Colonic mucosa (tissue), 4 donors: ENCODE results near the gene LBR. TPM values are rescaled to one million over a fixed set of nuclear protein-coding genes. Genes with fewer than 3 reads are reported as not detected.

Source experiments
- DNase-seq: peaks from one replicate; pipeline ENCODE4 v3.0.0-alpha.2; 2020
- H3K27ac ChIP-seq: fragments of 200-600 bp; one replicate; pipeline ENCODE4 v1.8.0; 2021
- H3K27me3 ChIP-seq: fragments of 200-600 bp; one replicate; pipeline ENCODE4 v1.8.0; 2021
- H3K36me3 ChIP-seq: fragments of 200-600 bp; one replicate; pipeline ENCODE4 v1.8.0; 2021
- H3K4me1 ChIP-seq: fragments of 200-600 bp; one replicate; pipeline ENCODE4 v1.8.0; 2021; ENCODE audit warnings: mild to moderate bottlenecking
- H3K4me3 ChIP-seq: fragments of 200-600 bp; one replicate; pipeline ENCODE4 v1.8.0; 2021
- H3K9ac ChIP-seq, 2 donors: one replicate each; pipeline ENCODE4 v1.7.0; 2013; ENCODE audit warnings: control low read depth in 2 of 2, low read depth in 2 of 2, low read length in 2 of 2
- H3K9me3 ChIP-seq: fragments of 200-600 bp; one replicate; pipeline ENCODE4 v1.8.0; 2021
- intact Hi-C: fragments of 100-400 bp; cut with DNase I; formaldehyde crosslinking; loops from one replicate; pipeline ENCODE4 v1.14.1; 2022
- total RNA-seq, 2 donors: library from RNA; stranded (reverse); fragmentation: NEBNext Ultra II Directional in 1 of 2; extraction: Animal tissue kit (Norgen Biotek cat#: 25700) in 1 of 2; gene quantifications; one replicate each; pipeline ENCODE4 v1.2.1, GENCODE V29; 2021
- TF ChIP-seq, protein P1 (sequence below): fragments of 200-600 bp; IDR thresholded peaks from one replicate; pipeline ENCODE4 v1.8.0; 2022; ENCODE audit warnings: antibody characterized with exemption, mild to moderate bottlenecking
- donor health status: healthy.
- donor health status: DM: no; HTN: no; CAD: no.
- donor health status: DM: no; HTN: no; CAD: no.

The LBR gene
- total RNA-seq, 2 donors from 2014 or later = 111 to 147 TPM

DNA sequence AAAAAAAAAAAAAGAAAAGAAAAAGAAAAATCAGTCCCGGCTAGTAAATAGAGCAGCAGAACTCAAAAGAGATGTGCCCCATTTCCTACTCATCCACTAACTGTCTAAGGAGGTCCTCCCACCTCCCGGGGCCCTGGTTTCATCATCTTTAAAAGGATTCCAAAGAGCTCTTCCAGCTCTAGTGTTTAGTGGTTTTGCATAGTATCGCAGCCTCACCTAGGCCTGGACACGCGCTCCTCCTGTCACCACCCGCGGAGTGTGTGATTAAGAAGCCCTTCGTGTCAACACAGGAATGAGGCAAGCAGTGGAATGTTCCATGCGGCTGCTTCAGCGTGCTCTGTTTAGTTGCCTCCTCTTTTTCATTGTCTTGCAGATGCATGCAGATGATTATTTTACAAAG is 49.0 kb downstream of the LBR start:
- no peak overlapping the region for H3K4me3 ChIP-seq
- no peak overlapping the region for H3K9ac ChIP-seq
- no peaks in the 10 kb centered on the region for H3K4me1 ChIP-seq
- intact Hi-C loops = no loop called here
- DNase-seq = no peak
- H3K27ac ChIP-seq = no peak overlapping the region
- no peaks in the 10 kb centered on the region for H3K36me3 ChIP-seq
- TF ChIP-seq, protein P1, sequence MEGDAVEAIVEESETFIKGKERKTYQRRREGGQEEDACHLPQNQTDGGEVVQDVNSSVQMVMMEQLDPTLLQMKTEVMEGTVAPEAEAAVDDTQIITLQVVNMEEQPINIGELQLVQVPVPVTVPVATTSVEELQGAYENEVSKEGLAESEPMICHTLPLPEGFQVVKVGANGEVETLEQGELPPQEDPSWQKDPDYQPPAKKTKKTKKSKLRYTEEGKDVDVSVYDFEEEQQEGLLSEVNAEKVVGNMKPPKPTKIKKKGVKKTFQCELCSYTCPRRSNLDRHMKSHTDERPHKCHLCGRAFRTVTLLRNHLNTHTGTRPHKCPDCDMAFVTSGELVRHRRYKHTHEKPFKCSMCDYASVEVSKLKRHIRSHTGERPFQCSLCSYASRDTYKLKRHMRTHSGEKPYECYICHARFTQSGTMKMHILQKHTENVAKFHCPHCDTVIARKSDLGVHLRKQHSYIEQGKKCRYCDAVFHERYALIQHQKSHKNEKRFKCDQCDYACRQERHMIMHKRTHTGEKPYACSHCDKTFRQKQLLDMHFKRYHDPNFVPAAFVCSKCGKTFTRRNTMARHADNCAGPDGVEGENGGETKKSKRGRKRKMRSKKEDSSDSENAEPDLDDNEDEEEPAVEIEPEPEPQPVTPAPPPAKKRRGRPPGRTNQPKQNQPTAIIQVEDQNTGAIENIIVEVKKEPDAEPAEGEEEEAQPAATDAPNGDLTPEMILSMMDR = no peak
- H3K9me3 ChIP-seq = no peaks in the 10 kb centered on the region
- H3K27me3 ChIP-seq = no peaks in the 10 kb centered on the region

GRCh38 chr1:225374996-225375395 is 52.8 kb downstream of the LBR start:
- Histone ChIP-seq H3K4me1 (no peaks in the 10 kb centered on the region), H3K9me3 (no peaks in the 10 kb centered on the region), H3K36me3 (no peaks in the 10 kb centered on the region), H3K9ac (no peak overlapping the region), H3K4me3 (no peak overlapping the region), H3K27me3 (no peaks in the 10 kb centered on the region), H3K27ac (no peak overlapping the region)
- intact Hi-C loops = no loop called here
- no peak for DNase-seq
- TF ChIP-seq, protein P1 = no peak

DNA sequence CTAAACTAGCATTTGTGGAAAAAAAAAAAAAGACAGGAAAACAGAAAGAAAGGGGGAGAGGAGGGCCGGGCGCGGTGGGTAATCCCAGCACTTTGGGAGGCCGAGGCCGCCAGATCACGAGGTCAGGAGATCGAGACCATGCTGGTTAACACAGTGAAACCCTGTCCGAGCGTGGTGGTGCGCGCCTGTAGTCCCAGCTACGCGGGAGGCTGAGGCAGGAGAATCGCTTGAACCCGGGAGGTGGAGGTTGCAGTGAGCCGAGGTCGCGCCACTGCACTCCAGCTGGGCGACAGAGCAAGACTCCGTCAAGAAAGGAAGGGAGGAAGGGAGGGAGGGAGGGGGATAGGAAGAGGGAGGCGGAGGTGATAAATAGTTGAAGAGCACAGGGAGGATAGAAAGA is 54.7 kb downstream of the LBR start:
- H3K4me1 ChIP-seq = no peaks in the 10 kb centered on the region
- H3K27me3 ChIP-seq = no peaks in the 10 kb centered on the region
- TF ChIP-seq, protein P1 = no peak
- H3K9me3 ChIP-seq = no peaks in the 10 kb centered on the region
- H3K4me3 ChIP-seq = no peak overlapping the region
- intact Hi-C loops = no loop called here
- no peak overlapping the region for H3K9ac ChIP-seq
- H3K36me3 ChIP-seq = no peaks in the 10 kb centered on the region
- no peak for DNase-seq
- H3K27ac ChIP-seq = no peak overlapping the region

GRCh38 chr1:225371366-225372010 is 56.4 kb downstream of the LBR start:
- Histone ChIP-seq H3K36me3 (no peaks in the 10 kb centered on the region), H3K9ac (no peak overlapping the region), H3K9me3 (no peaks in the 10 kb centered on the region), H3K4me3 (no peak overlapping the region), H3K4me1 (no peaks in the 10 kb centered on the region), H3K27ac (no peak overlapping the region), H3K27me3 (no peaks in the 10 kb centered on the region)
- DNase-seq = no peak
- intact Hi-C loops = no loop called here
- TF ChIP-seq, protein P1 = no peak

DNA sequence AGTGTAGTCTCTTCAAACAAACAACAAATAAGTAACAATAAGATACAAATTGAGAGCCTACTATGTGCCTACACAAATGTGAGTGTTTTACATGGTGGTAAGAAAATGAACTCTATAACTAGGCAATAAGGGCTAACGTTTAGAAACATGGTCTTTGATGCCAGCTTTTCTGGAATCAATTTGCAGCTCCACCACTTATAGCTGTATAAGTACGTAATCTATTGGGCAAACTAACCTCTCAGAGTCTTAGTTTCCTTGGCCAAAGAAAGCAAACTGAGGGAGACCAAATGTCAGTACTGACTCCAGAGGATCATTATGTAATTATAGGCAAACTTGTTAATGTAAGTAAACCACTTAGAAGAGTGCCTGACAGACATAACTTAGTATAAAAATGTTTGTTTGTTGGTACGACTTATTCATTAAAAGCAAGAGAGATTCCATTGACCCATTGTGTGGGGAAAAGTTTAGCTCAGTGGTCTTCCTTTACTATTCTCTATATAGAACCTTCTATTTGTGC is 59.7 kb downstream of the LBR start:
- TF ChIP-seq, protein P1 = no peak
- DNase-seq = no peak
- intact Hi-C loops = no loop called here

More for the DNA sequence above, 59.7 kb downstream of the LBR start:
- H3K9ac ChIP-seq = no peak overlapping the region
- no peak overlapping the region for H3K27ac ChIP-seq
- no peaks in the 10 kb centered on the region for H3K4me1 ChIP-seq
- H3K27me3 ChIP-seq = no peaks in the 10 kb centered on the region
- no peak overlapping the region for H3K4me3 ChIP-seq
- no peaks in the 10 kb centered on the region for H3K36me3 ChIP-seq
- no peaks in the 10 kb centered on the region for H3K9me3 ChIP-seq
